ENCODE measurements around the gene KIZ.

KIZ gene, protein sequence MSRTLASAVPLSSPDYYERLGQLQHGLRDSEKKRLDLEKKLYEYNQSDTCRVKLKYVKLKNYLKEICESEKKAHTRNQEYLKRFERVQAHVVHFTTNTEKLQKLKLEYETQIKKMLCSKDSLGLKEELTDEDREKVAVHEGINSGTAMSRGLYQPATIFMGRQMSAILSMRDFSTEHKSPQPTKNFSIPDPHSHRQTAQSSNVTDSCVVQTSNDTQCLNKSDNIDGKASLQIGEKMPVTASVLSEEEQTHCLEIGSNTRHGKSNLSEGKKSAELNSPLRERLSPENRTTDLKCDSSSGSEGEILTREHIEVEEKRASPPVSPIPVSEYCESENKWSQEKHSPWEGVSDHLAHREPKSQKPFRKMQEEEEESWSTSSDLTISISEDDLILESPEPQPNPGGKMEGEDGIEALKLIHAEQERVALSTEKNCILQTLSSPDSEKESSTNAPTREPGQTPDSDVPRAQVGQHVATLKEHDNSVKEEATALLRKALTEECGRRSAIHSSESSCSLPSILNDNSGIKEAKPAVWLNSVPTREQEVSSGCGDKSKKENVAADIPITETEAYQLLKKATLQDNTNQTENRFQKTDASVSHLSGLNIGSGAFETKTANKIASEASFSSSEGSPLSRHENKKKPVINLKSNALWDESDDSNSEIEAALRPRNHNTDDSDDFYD

DNA sequence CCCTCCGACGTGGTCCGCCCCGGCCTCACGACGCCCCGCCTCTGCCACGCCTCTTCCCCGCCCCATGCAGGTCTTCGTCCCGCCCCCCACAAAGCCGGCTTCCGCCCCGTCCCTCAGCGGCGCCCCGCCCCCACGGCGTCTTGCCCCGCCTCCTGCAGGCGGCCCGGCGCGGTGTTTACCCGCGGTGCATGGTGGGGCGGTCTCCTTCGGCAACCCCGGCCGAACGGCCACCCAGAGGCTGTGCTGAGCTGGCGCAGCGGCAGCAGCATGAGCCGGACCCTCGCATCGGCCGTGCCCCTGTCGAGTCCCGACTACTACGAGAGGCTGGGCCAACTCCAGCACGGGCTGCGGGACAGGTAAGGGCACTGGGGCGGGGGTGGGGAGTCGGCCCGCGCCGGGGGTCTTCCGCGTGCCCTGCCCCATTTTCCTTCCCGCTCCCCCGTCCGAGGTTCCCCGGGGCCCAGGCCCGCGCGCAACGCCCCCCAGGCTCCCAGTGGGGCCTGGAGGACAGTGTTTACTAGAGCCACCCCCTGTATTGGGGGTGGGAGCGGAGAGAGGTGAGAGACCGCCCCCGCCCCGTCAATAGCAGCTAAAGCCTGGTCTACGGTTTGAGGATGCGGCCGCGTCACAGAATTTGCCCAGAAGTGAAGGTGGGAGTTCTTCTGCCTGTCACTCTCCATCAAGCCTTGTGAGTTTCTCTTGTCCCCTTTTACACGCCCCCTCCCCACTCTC lies at the start of gene KIZ:
TSS of gene KIZ (plus strand) at position 234 of the 732 bp plus-strand sequence. CDS start at position 268, 34 bp downstream.
- Histone ChIP-seq H3K4me3 (ENCODE audit: low read depth, low read length) (peak within 1 kb of the TSS; percentile 92), H3K27ac (peak within 1 kb of the TSS; percentile 76)
- TF ChIP-seq, protein P1, sequence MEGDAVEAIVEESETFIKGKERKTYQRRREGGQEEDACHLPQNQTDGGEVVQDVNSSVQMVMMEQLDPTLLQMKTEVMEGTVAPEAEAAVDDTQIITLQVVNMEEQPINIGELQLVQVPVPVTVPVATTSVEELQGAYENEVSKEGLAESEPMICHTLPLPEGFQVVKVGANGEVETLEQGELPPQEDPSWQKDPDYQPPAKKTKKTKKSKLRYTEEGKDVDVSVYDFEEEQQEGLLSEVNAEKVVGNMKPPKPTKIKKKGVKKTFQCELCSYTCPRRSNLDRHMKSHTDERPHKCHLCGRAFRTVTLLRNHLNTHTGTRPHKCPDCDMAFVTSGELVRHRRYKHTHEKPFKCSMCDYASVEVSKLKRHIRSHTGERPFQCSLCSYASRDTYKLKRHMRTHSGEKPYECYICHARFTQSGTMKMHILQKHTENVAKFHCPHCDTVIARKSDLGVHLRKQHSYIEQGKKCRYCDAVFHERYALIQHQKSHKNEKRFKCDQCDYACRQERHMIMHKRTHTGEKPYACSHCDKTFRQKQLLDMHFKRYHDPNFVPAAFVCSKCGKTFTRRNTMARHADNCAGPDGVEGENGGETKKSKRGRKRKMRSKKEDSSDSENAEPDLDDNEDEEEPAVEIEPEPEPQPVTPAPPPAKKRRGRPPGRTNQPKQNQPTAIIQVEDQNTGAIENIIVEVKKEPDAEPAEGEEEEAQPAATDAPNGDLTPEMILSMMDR (IDR thresholded peaks at IDR 0.05; ENCODE audit: low read depth, low read length) = peak; percentile 25; the same call in 1 of the 2 replicates

DNA sequence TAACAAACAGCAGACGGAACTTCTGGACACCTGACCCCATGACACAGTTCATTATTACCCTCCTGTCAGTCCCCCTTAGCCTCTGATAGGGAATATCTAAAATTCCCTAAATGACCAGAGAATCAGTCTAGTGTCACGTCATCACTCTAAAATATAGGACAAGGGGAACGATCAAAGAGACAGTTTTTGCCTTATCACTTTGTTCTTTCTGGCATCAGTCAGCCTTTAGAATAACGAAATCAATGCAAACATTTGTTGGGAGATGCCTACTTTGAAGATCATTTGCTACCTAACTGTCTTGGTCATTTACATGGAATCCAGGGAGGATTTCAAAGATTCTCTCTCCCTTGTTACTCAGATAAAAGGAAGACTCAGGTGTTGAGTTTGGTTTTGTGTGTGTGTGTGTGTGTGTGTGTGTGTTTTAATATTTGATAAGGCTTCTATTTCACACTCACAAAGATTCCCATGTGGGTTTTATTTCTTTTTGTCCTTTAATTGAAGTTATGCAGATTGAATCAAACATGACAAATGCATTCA lies 48.0 kb upstream of the KIZ start:
- H3K27ac ChIP-seq = no peak overlapping the region
- H3K27me3 ChIP-seq (ENCODE audit: insufficient read depth, low read depth, severe bottlenecking) = peaks cover 65% of the 10 kb centered on the region
- no peak overlapping the region for H3K4me3 ChIP-seq (ENCODE audit: low read depth, low read length)
- TF ChIP-seq, protein P1 (IDR thresholded peaks at IDR 0.05; ENCODE audit: low read depth, low read length) = no peak
- no peak for DNase-seq
- no peaks in the 10 kb centered on the region for H3K9me3 ChIP-seq (ENCODE audit: severe bottlenecking)
- H3K36me3 ChIP-seq = no peaks in the 10 kb centered on the region

More for the DNA sequence above, at the start of gene KIZ:
- Histone ChIP-seq H3K27me3 (ENCODE audit: insufficient read depth, low read depth, severe bottlenecking) (no peaks in the 10 kb centered on the region), H3K9me3 (ENCODE audit: severe bottlenecking) (no peaks in the 10 kb centered on the region), H3K36me3 (peaks cover 4% of the 10 kb centered on the region; the same call in 1 of the 2 replicates)
- DNase-seq = peak; percentile 96

DNA sequence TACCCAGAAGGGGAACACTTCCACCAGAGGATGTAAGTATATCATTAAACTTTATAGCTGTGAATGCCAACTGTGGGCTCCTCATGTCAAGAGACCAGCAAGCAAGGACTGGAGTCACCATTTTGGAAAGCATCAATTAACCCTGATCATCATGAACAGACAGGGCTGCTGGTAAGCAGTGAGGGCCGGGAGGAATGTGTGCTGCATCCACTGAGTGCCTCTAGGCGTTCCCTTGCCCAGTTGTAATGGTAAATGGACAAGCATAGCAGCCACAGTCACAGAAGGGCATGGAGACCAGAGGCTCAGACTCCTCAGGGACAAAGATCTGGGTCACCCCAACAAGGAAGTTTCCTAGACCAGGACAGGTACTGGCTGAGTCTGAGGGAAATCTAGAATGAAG lies 43.3 kb upstream of the KIZ start:
- no peak for DNase-seq
- H3K4me3 ChIP-seq (ENCODE audit: low read depth, low read length) = no peak overlapping the region
- TF ChIP-seq, protein P1 (IDR thresholded peaks at IDR 0.05; ENCODE audit: low read depth, low read length) = no peak
- H3K27me3 ChIP-seq (ENCODE audit: insufficient read depth, low read depth, severe bottlenecking) = peaks cover 50% of the 10 kb centered on the region
- no peak overlapping the region for H3K27ac ChIP-seq
- H3K9me3 ChIP-seq (ENCODE audit: severe bottlenecking) = no peaks in the 10 kb centered on the region
- H3K36me3 ChIP-seq = no peaks in the 10 kb centered on the region

DNA sequence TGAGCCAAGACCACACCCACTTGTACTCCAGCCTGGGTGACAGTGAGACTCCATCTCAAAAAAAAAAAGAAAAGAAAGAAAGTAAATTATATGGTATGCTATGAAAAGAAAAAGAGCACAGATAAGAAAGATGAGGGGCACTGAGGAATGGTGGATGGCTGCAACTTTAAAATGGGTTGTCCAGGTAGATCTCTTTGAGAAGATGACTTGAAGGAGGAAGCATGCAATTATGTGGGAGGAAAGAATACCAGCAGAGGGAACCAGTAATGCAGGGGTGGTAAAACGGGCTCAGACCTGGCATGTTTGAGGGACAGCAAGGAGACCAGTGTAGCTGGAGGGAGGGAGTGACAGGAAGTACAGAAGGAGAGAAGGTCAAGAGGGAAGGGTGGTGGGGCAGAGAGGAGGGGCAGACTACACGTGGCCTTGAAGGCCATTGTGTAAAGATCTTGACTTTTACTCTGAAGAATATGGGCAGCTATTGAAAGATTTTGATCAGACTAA lies 42.0 kb upstream of the KIZ start:
- H3K9me3 ChIP-seq (ENCODE audit: severe bottlenecking) = no peaks in the 10 kb centered on the region
- peaks cover 50% of the 10 kb centered on the region for H3K27me3 ChIP-seq (ENCODE audit: insufficient read depth, low read depth, severe bottlenecking)
- DNase-seq = no peak
- TF ChIP-seq, protein P1 (IDR thresholded peaks at IDR 0.05; ENCODE audit: low read depth, low read length) = no peak
- no peaks in the 10 kb centered on the region for H3K36me3 ChIP-seq
- no peak overlapping the region for H3K4me3 ChIP-seq (ENCODE audit: low read depth, low read length)
- H3K27ac ChIP-seq = no peak overlapping the region

DNA sequence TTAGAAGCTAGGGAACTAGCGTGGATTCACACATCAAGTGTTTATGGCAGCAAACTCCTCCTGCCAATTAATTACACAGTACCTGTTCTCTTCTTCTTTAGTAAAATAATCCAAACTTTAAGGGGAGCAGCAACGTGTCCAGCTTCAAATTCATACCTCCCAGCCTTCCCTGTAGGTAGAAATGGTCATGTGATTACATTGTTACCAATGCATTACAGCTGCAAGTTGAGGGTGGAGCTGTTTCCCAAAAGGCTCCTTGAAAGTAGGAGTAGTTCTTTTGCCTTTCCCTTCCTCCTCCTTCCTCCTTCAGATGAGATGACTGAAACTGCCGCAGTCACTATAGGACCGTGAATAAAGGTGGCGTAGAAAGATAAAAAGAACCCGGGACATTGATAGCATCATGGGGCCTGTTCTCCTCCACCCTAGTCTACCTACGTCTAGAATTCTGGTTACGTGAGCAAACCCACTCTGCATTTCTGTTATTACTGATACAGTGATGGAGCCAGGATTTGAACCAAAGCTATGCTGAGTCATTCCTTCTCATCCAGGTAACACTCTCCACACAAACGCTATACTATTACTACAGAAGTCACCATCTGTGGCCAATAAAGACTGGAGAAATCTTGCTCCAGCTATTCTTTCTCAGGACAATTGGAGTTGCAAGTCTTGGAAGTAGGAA lies 37.9 kb upstream of the KIZ start:
- H3K27me3 ChIP-seq (ENCODE audit: insufficient read depth, low read depth, severe bottlenecking) = peaks cover 66% of the 10 kb centered on the region
- H3K9me3 ChIP-seq (ENCODE audit: severe bottlenecking) = no peaks in the 10 kb centered on the region
- TF ChIP-seq, protein P1 (IDR thresholded peaks at IDR 0.05; ENCODE audit: low read depth, low read length) = no peak
- no peak overlapping the region for H3K4me3 ChIP-seq (ENCODE audit: low read depth, low read length)
- no peaks in the 10 kb centered on the region for H3K36me3 ChIP-seq
- no peak for DNase-seq
- no peak overlapping the region for H3K27ac ChIP-seq
